Measurements from ENCODE around the gene FKBP8.

GRCh38 chr19:18523841-18524240 is 19.5 kb downstream of the FKBP8 start:
- TF ChIP-seq, protein P1, sequence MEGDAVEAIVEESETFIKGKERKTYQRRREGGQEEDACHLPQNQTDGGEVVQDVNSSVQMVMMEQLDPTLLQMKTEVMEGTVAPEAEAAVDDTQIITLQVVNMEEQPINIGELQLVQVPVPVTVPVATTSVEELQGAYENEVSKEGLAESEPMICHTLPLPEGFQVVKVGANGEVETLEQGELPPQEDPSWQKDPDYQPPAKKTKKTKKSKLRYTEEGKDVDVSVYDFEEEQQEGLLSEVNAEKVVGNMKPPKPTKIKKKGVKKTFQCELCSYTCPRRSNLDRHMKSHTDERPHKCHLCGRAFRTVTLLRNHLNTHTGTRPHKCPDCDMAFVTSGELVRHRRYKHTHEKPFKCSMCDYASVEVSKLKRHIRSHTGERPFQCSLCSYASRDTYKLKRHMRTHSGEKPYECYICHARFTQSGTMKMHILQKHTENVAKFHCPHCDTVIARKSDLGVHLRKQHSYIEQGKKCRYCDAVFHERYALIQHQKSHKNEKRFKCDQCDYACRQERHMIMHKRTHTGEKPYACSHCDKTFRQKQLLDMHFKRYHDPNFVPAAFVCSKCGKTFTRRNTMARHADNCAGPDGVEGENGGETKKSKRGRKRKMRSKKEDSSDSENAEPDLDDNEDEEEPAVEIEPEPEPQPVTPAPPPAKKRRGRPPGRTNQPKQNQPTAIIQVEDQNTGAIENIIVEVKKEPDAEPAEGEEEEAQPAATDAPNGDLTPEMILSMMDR (IDR thresholded peaks at IDR 0.05), result no peak
- TF ChIP-seq EP300 (IDR thresholded peaks at IDR 0.05; ENCODE audit: low read depth), result no peak
- no peak for TF ChIP-seq POLR2AphosphoS5 (IDR thresholded peaks at IDR 0.05)
- no peak for TF ChIP-seq POLR2A (IDR thresholded peaks at IDR 0.05)

Measured in transverse colon (tissue), 4 donors.